ENCODE measurements around the gene PLEKHH3. TPM values are rescaled to one million over a fixed set of nuclear protein-coding genes. Genes with fewer than 3 reads are reported as not detected.

The PLEKHH3 gene
- total and polyA plus RNA-seq, 2 of the 4 experiments (the other 2 are of a cell fraction) = 2.9 to 10.5 TPM

- no peak for TF ChIP-seq USF2 (IDR thresholded peaks at IDR 0.05; ENCODE audit: low read depth, low read length)
- no peak for TF ChIP-seq NFE2L2 (IDR thresholded peaks at IDR 0.05; ENCODE audit: low read depth, low read length)
These were observed 6.7 kb upstream of the PLEKHH3 start (continued) for GRCh38 chr17:42683407-42684034.

- peak; percentile 35 for ATAC-seq (ENCODE audit: low read depth)
- H3K9ac ChIP-seq (ENCODE audit: low read depth, low read length) = peak overlapping the region; percentile 84
- H3K4me3 ChIP-seq (ENCODE audit: insufficient read depth, low read depth, low read length) = peak overlapping the region; percentile 62
- H3K4ac ChIP-seq (ENCODE audit: low read depth, low read length) = peak overlapping the region; percentile 72
- in situ Hi-C loops (cut with MboI; ENCODE audit: low sequenced_read_pairs) (loop anchor here (5.0 to 25.0 kb wide), 2 partner anchors 106 to 629 kb away; partner anchors contain the start of gene PSMC3IP), dilution Hi-C loops (cut with HindIII; ENCODE audit: low sequenced_read_pairs, unreplicated experiment) (no loop called here), intact Hi-C loops (cut with micrococcal nuclease) (no loop called here)
- ChIA-PET CTCF (interaction anchor here (0.6 to 0.8 kb wide), 2 partner anchors 59 to 104 kb away, joined by 3 read pairs; no protein-coding TSS in a partner anchor), POLR2A (ENCODE audit: unreplicated experiment) (interaction anchor here (0.7 kb wide), 1 partner anchor 862 kb away, joined by 3 read pairs; no protein-coding TSS in a partner anchor)
- peaks cover 21% of the 10 kb centered on the region for H3K9me1 ChIP-seq (ENCODE audit: insufficient read depth, low read length)
- TF ChIP-seq CEBPB (IDR thresholded peaks at IDR 0.05; ENCODE audit: low read depth, low read length) (no peak), MXI1 (IDR thresholded peaks at IDR 0.05; ENCODE audit: borderline replicate concordance, low read depth, low read length) (0 out of 2 replicates have a peak, but pooled peaks have one; percentile 26), CHD1 (IDR thresholded peaks at IDR 0.05; ENCODE audit: low read depth, low read length) (no peak)
- peak overlapping the region; percentile 74 for H2AK5ac ChIP-seq (ENCODE audit: low read depth, low read length)
- peak overlapping the region; percentile 55 to 86; a peak in 2 of 4 replicates for H4K8ac ChIP-seq (ENCODE audit: low read depth in 2 of 2, low read length in 2 of 2)
- peak overlapping the region; percentile 80 for H3K14ac ChIP-seq (replicated peaks; ENCODE audit: low read depth, low read length)
- BruUV-seq (replicated peaks) = no TSS peak
- peak overlapping the region; percentile 87 for H3K4me2 ChIP-seq (ENCODE audit: low read depth, low read length)
- peak overlapping the region; percentile 73 for H2BK120ac ChIP-seq (ENCODE audit: low read depth, low read length)
- H4K20me1 ChIP-seq (ENCODE audit: insufficient read depth, low read length) = 0 out of 2 replicates have a peak, but pooled peaks cover 8% of the 10 kb centered on the region
- peak overlapping the region; percentile 85; the same call in 1 of the 3 replicates for H2BK15ac ChIP-seq (ENCODE audit: low read depth, low read length)
- peak overlapping the region; percentile 87 for H3K27ac ChIP-seq (ENCODE audit: insufficient read depth, low read length)
- H2AFZ ChIP-seq (replicated peaks; ENCODE audit: low read length, poor library complexity) = peak overlapping the region; percentile 95
- no peaks in the 10 kb centered on the region for H3K27me3 ChIP-seq (ENCODE audit: control insufficient read depth, insufficient read depth, low read length)
- H2AK9ac ChIP-seq (replicated peaks; ENCODE audit: low read depth, low read length, poor library complexity) = peak overlapping the region; percentile 93
- H3K56ac ChIP-seq (ENCODE audit: extremely low read depth, insufficient read depth, low read length) = peak overlapping the region; percentile 41; the same call in 1 of the 2 replicates
- H3K79me1 ChIP-seq (ENCODE audit: low read depth in 1 of 2, low read length in 2 of 2) = peaks cover 7 to 46% of the 10 kb centered on the region in 2 experiments
- DNase-seq = peak; percentile 45
- H3K18ac ChIP-seq (ENCODE audit: low read depth, low read length) = peak overlapping the region; percentile 45
- H3K4me1 ChIP-seq (ENCODE audit: control insufficient read depth, insufficient read depth, low read length) = peaks cover 26% of the 10 kb centered on the region
- WGBS, 2 experiments (ENCODE audit: extremely low coverage in 2 of 2, insufficient read length in 1 of 2) = 0% methylated on average over 20 of the region's 34 CpGs; no CpG with 5 or more reads in 1 of the 2 experiments
- H2BK5ac ChIP-seq (ENCODE audit: low read depth, low read length, poor library complexity, severe bottlenecking) = peak overlapping the region; percentile 70
- peaks cover 29% of the 10 kb centered on the region for H3K36me3 ChIP-seq (ENCODE audit: control insufficient read depth, insufficient read depth, low read length)
- peak overlapping the region; percentile 84 for H4K91ac ChIP-seq (ENCODE audit: insufficient read depth, low read depth, low read length)
- H4K5ac ChIP-seq (ENCODE audit: low read depth, low read length) = peak overlapping the region; percentile 17
- no peaks in the 10 kb centered on the region for H3K9me3 ChIP-seq (ENCODE audit: control insufficient read depth, insufficient read depth, low read length)
- H2BK20ac ChIP-seq (ENCODE audit: low read depth, low read length) = no peak overlapping the region
- peak overlapping the region; percentile 94 for H3K23ac ChIP-seq (ENCODE audit: low read depth, low read length)
These were observed 6.1 kb upstream of the PLEKHH3 start for GRCh38 chr17:42682722-42683403.
